A673 (cell line): ENCODE results near the gene MPC1L. TPM values are rescaled to one million over a fixed set of nuclear protein-coding genes. Genes with fewer than 3 reads are reported as not detected.

Experiments
- BruUV-seq: library from RNA; stranded (reverse); fragments of 400-500 nt; replicated peaks from 2 replicates; lab custom pipeline; 2021; lab: Mats Ljungman, UMichigan
- CTCF ChIA-PET: fragments of 300-600 bp; sonication (Branson Sonifier 250); formaldehyde crosslinking; loops from one replicate; lab custom pipeline; 2022; ENCODE audit warnings: antibody characterized with exemption; lab: Charles Lee
- POLR2A ChIA-PET: fragments of 300-600 bp; sonication (Branson Sonifier 250); formaldehyde crosslinking; loops from one replicate; lab custom pipeline; 2022; ENCODE audit warnings: antibody characterized with exemption; ENCODE audit not compliant: low non-redundant PET; lab: Charles Lee
- DNase-seq: peaks from one replicate; pipeline ENCODE4 v3.0.0-alpha.2; 2015; ENCODE audit warnings: low spot score
- H3K27ac ChIP-seq: fragments of 200-600 bp; sonication (generic); 2 replicates; pipeline ENCODE4 v1.5.1; 2016; ENCODE audit warnings: mixed run types, low read depth, mild to moderate bottlenecking, mixed read lengths, antibody characterized with exemption, low read length; ENCODE audit not compliant: poor library complexity, severe bottlenecking
- H3K27me3 ChIP-seq: fragments of 200-600 bp; sonication (generic); replicated peaks from 2 replicates; pipeline ENCODE4 v1.6.1; 2017; ENCODE audit warnings: mixed run types, low read depth, mild to moderate bottlenecking, mixed read lengths, antibody characterized with exemption, low read length; ENCODE audit not compliant: insufficient read depth, poor library complexity
- H3K36me3 ChIP-seq: fragments of 200-600 bp; sonication (generic); 2 replicates; pipeline ENCODE4 v1.6.1; 2016; ENCODE audit warnings: mixed run types, mild to moderate bottlenecking, mixed read lengths, antibody characterized with exemption, low read length; ENCODE audit not compliant: insufficient read depth, poor library complexity, severe bottlenecking
- H3K4me1 ChIP-seq: fragments of 200-600 bp; sonication (generic); 2 replicates; pipeline ENCODE4 v1.6.1; 2017; ENCODE audit warnings: mixed run types, mild to moderate bottlenecking, mixed read lengths, antibody characterized with exemption, low read length; ENCODE audit not compliant: insufficient read depth, poor library complexity, severe bottlenecking
- H3K4me3 ChIP-seq: fragments of 200-600 bp; sonication (generic); 2 replicates; pipeline ENCODE4 v1.5.1; 2016; ENCODE audit warnings: low read depth, mixed run types, mild to moderate bottlenecking, mixed read lengths, low read length; ENCODE audit not compliant: poor library complexity, severe bottlenecking
- H3K9me3 ChIP-seq: fragments of 200-600 bp; sonication (generic); 2 replicates; pipeline ENCODE4 v1.6.1; 2016; ENCODE audit warnings: mixed run types, low read depth, mild to moderate bottlenecking, mixed read lengths, antibody characterized with exemption, low read length; ENCODE audit not compliant: poor library complexity, severe bottlenecking
- CTCF ChIP-seq: fragments of 300-800, 200-600 bp; sonication (generic); conservative IDR thresholded peaks from 2 replicates; pipeline ENCODE4 v1.5.1; 2017; ENCODE audit warnings: low read depth, mild to moderate bottlenecking, antibody characterized with exemption, low read length, moderate library complexity, mixed read lengths
- EZH2 ChIP-seq: fragments of 200-600 bp; sonication (generic); IDR thresholded peaks from 2 replicates; pipeline ENCODE4 v1.6.1; 2017; ENCODE audit warnings: borderline replicate concordance, low read depth, mild to moderate bottlenecking, mixed read lengths, antibody characterized with exemption, low read length; ENCODE audit not compliant: poor library complexity, severe bottlenecking
- intact Hi-C: fragments of 100-400 bp; cut with micrococcal nuclease; formaldehyde crosslinking; loops from one replicate; pipeline ENCODE4 v1.10.0; 2022; ENCODE audit not compliant: unreplicated experiment
- total RNA-seq: library from RNA; stranded (reverse); gene quantifications from 2 replicates; pipeline ENCODE4 v1.2.3, GENCODE V29; 2021

MPC1L gene
- total RNA-seq, 1 experiment from 2014 or later, result not detected

- H3K4me1 ChIP-seq, result no peaks in the 10 kb centered on the region
- ChIA-PET POLR2A (no interaction called here), CTCF (no interaction called here)
- no peaks in the 10 kb centered on the region for H3K9me3 ChIP-seq
- intact Hi-C loops, result no loop called here
- no peak overlapping the region for H3K4me3 ChIP-seq
- H3K27ac ChIP-seq, result no peak overlapping the region
- H3K27me3 ChIP-seq, result no peaks in the 10 kb centered on the region
- peaks cover 5% of the 10 kb centered on the region for H3K36me3 ChIP-seq
- TF ChIP-seq CTCF, result no peak
- DNase-seq, result no peak
- BruUV-seq, result no TSS peak
Measured at GRCh38 chrX:40625294-40625693, 2.1 kb downstream of the MPC1L start.

GRCh38 chrX:40628506-40628905 lies 5.3 kb downstream of the MPC1L start:
- Histone ChIP-seq H3K27ac (no peak overlapping the region), H3K27me3 (no peaks in the 10 kb centered on the region), H3K4me1 (no peaks in the 10 kb centered on the region), H3K4me3 (no peak overlapping the region), H3K9me3 (no peaks in the 10 kb centered on the region), H3K36me3 (peaks cover 18% of the 10 kb centered on the region)
- ChIA-PET CTCF (interaction anchor here (0.7 kb wide), 1 partner anchor 84 kb away, joined by 3 read pairs; no protein-coding TSS in a partner anchor), POLR2A (interaction anchor here (0.6 kb wide), 1 partner anchor 730 kb away, joined by 8 read pairs; no protein-coding TSS in a partner anchor)
- no peak for DNase-seq
- no peak for TF ChIP-seq EZH2
- TF ChIP-seq CTCF, result no peak
- BruUV-seq, result no TSS peak
- intact Hi-C loops, result no loop called here

- intact Hi-C loops, result no loop called here
- Histone ChIP-seq H3K4me3 (no peak overlapping the region), H3K36me3 (peaks cover 32% of the 10 kb centered on the region), H3K4me1 (no peaks in the 10 kb centered on the region), H3K27me3 (no peaks in the 10 kb centered on the region), H3K27ac (no peak overlapping the region), H3K9me3 (no peaks in the 10 kb centered on the region)
- ChIA-PET CTCF (no interaction called here), POLR2A (no interaction called here)
- no peak for DNase-seq
- no peak for TF ChIP-seq EZH2
- no peak for TF ChIP-seq CTCF
- BruUV-seq, result no TSS peak
Measured at GRCh38 chrX:40632199-40632598, 9.0 kb downstream of the MPC1L start.
